ENCODE results near the gene VKORC1.

Gene VKORC1

GRCh38 chr16:31074814-31075183, 19.8 kb downstream of the VKORC1 start:
- Histone ChIP-seq H3K27me3 (replicated peaks) (no peaks in the 10 kb centered on the region), H3K36me3 (replicated peaks) (peaks cover 20% of the 10 kb centered on the region), H3K4me3 (ENCODE audit: low read depth, low read length) (peak overlapping the region; percentile 98), H3K27ac (peak overlapping the region; percentile 93)
- in situ Hi-C loops (cut with HindIII; ENCODE audit: low pct_ligation_motif_present, low sequenced_read_pairs): no loop called here
- TF ChIP-seq, protein P1, sequence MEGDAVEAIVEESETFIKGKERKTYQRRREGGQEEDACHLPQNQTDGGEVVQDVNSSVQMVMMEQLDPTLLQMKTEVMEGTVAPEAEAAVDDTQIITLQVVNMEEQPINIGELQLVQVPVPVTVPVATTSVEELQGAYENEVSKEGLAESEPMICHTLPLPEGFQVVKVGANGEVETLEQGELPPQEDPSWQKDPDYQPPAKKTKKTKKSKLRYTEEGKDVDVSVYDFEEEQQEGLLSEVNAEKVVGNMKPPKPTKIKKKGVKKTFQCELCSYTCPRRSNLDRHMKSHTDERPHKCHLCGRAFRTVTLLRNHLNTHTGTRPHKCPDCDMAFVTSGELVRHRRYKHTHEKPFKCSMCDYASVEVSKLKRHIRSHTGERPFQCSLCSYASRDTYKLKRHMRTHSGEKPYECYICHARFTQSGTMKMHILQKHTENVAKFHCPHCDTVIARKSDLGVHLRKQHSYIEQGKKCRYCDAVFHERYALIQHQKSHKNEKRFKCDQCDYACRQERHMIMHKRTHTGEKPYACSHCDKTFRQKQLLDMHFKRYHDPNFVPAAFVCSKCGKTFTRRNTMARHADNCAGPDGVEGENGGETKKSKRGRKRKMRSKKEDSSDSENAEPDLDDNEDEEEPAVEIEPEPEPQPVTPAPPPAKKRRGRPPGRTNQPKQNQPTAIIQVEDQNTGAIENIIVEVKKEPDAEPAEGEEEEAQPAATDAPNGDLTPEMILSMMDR (IDR thresholded peaks at IDR 0.05; ENCODE audit: low read depth, low read length, missing control alignments): peak; percentile 15
- DNase-seq: no peak

DNA sequence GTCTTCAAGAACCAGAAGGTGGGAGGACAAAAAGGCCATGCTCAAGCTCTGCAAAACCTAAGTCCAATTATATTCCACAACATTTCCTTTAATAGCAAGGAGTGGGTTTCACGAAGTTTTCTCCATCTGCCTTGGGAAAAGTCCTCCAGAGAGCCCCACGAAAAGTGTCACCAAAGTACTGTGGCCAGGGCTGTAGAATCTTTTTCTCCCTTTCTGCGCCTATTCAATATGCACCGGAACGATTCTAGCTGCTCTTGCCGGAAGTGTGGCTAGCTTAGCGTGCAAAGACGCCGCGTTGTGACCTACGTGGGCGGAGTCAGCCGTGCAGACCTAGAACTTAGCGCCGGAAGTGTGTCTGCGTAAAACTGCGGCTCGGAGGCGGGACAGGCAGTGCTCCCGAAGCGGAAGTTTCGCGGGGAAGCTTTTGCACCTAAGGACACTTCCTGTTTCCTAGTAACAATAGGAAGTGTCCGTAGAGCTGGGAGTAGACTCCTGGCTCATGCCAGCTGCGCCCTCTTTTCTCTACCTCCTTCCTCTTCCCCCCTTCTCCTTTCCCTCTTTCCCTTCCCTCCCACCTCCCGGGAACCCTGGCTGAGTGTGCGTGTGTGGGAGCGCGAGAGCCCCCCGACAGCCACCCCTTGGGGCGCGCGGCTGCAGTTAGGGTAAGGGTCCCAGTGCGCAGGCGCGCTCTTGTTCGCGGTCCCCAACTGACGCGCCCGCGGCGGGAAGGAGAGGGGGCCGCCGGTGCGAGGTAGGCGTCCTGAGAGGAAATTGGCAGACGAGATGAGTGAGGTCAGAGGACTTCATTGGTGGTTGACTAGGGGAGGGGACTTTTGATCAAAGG, 20.4 kb downstream of the VKORC1 start, which contains the start of the genes ZNF646 and ZNF668:
Gene ZNF646, plus strand, starts transcription at position 453 of the 844 bp plus-strand sequence. CDS start 1,903 bp downstream, outside the sequence.
Gene ZNF668, minus strand, starts transcription at position 271 of the 844 bp plus-strand sequence. CDS start 9,781 bp downstream, outside the sequence.
- H3K27me3 ChIP-seq (replicated peaks): no peaks in the 10 kb centered on the region
- in situ Hi-C loops (cut with HindIII; ENCODE audit: low pct_ligation_motif_present, low sequenced_read_pairs): no loop called here
- H3K27ac ChIP-seq: peak within 1 kb of the TSS; percentile 93
- H3K36me3 ChIP-seq (replicated peaks): peaks cover 17% of the 10 kb centered on the region
- peak within 1 kb of the TSS; percentile 98 for H3K4me3 ChIP-seq (ENCODE audit: low read depth, low read length)
- TF ChIP-seq, protein P1 (IDR thresholded peaks at IDR 0.05; ENCODE audit: low read depth, low read length, missing control alignments): no peak
- peak; percentile 99 for DNase-seq

GRCh38 chr16:31073142-31073969, 21.2 kb downstream of the VKORC1 start:
- H3K27ac ChIP-seq: peak overlapping the region; percentile 93
- no peaks in the 10 kb centered on the region for H3K27me3 ChIP-seq (replicated peaks)
- TF ChIP-seq, protein P1 (IDR thresholded peaks at IDR 0.05; ENCODE audit: low read depth, low read length, missing control alignments): no peak
- DNase-seq: peak; percentile 89
- in situ Hi-C loops (cut with HindIII; ENCODE audit: low pct_ligation_motif_present, low sequenced_read_pairs): no loop called here
- H3K36me3 ChIP-seq (replicated peaks): peaks cover 8% of the 10 kb centered on the region
- H3K4me3 ChIP-seq (ENCODE audit: low read depth, low read length): peak overlapping the region; percentile 98

GRCh38 chr16:31072540-31073141, 22.0 kb downstream of the VKORC1 start:
- Histone ChIP-seq H3K4me3 (ENCODE audit: low read depth, low read length) (peak overlapping the region; percentile 98), H3K27me3 (replicated peaks) (no peaks in the 10 kb centered on the region), H3K27ac (peak overlapping the region; percentile 93), H3K36me3 (replicated peaks) (peaks cover 3% of the 10 kb centered on the region)
- peak; percentile 52 for DNase-seq
- TF ChIP-seq, protein P1 (IDR thresholded peaks at IDR 0.05; ENCODE audit: low read depth, low read length, missing control alignments): peak; percentile 14
- in situ Hi-C loops (cut with HindIII; ENCODE audit: low pct_ligation_motif_present, low sequenced_read_pairs): no loop called here

DNA sequence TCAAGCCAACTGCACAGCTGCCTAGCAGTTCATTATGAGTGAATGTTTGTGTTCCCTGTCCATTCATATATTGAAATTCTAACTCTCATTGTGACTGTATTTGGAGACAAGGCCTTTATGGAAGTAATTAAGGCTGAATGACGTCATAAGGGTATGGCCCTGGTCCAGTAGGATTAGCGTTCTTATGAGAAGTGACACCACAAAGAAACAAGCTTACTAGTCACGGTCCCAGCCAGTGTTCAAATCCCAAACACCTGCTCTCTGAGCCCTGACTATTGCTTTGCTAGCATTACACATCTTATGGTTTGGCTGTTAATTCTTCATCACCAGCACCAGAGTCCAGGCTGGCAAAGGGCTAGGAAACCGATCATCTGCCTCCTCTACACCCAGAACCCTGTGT, 22.7 kb downstream of the VKORC1 start:
- TF ChIP-seq, protein P1 (IDR thresholded peaks at IDR 0.05; ENCODE audit: low read depth, low read length, missing control alignments): no peak

More for the DNA sequence above, 22.7 kb downstream of the VKORC1 start:
- Histone ChIP-seq H3K36me3 (replicated peaks) (no peaks in the 10 kb centered on the region), H3K27ac (peak overlapping the region; percentile 93), H3K4me3 (ENCODE audit: low read depth, low read length) (peak overlapping the region; percentile 98), H3K27me3 (replicated peaks) (no peaks in the 10 kb centered on the region)
- in situ Hi-C loops (cut with HindIII; ENCODE audit: low pct_ligation_motif_present, low sequenced_read_pairs): no loop called here
- peak; percentile 18 for DNase-seq
